Left lung (tissue), 10 donors: ENCODE results near the gene MAB21L2. TPM values are rescaled to one million over a fixed set of nuclear protein-coding genes. Genes with fewer than 3 reads are reported as not detected.
"Not testable (repeated sequence)": the region's sequence is repeated elsewhere in the genome, so short reads cannot be mapped to it uniquely, and the experiment has no call there.

ENCODE experiments used
- ATAC-seq: fragments of 200-7000 bp; cut with Tn5 transposase; one replicate; pipeline ENCODE4 v1.9.1; 2020; ENCODE audit warnings: moderate library complexity
- DNase-seq, 4 donors: peaks; one replicate each; pipeline ENCODE4 v3.0.0-alpha.2; 2013 to 2020
- H3K27ac ChIP-seq, 2 donors: fragments of 200-600 bp; sonication (generic) in 1 of 2; one replicate each; pipeline versions ENCODE4 v1.5.0 to v1.8.0; 2020 to 2021
- H3K27me3 ChIP-seq, 2 donors: fragments of 200-600 bp; sonication (generic) in 1 of 2; one replicate each; pipeline versions ENCODE4 v1.5.0 to v1.8.0; 2020 to 2021
- H3K36me3 ChIP-seq, 2 donors: fragments of 200-600 bp; sonication (generic) in 1 of 2; one replicate each; pipeline versions ENCODE4 v1.5.0 to v1.8.0; 2020 to 2021
- H3K4me1 ChIP-seq, 2 donors: fragments of 200-600 bp; one replicate each; pipeline ENCODE4 v1.8.0; 2021
- H3K4me3 ChIP-seq, 2 donors: fragments of 200-600 bp; sonication (generic) in 1 of 2; one replicate each; pipeline versions ENCODE4 v1.5.0 to v1.8.0; 2020 to 2021; ENCODE audit warnings: mild to moderate bottlenecking in 1 of 2
- H3K9me3 ChIP-seq, 2 donors: fragments of 200-600 bp; sonication (generic) in 1 of 2; one replicate each; pipeline versions ENCODE4 v1.5.0 to v1.8.0; 2020 to 2021
- intact Hi-C, 2 donors: fragments of 100-400 bp; cut with DNase I; formaldehyde crosslinking; loops; one replicate each; pipeline versions ENCODE4 v1.11.2 to v1.14.2; 2022
- polyA plus RNA-seq, 6 donors: library from polyadenylated mRNA; unstranded; fragments of 120-200 nt; gene quantifications; one replicate each; pipeline ENCODE4 v1.2.1, GENCODE V29; 2013; ENCODE audit not compliant: insufficient read length in 6 of 6
- total RNA-seq, 2 donors: library from RNA; stranded (reverse); fragmentation: NEBNext Ultra II Directional; extraction: Animal tissue kit (Norgen Biotek cat#: 25700); gene quantifications; one replicate each; pipeline ENCODE4 v1.2.1, GENCODE V29; 2021
- TF ChIP-seq, protein P1 (sequence below), 2 donors: fragments of 200-600 bp; sonication (generic) in 1 of 2; IDR thresholded peaks; one replicate each; pipeline versions ENCODE4 v1.5.0 to v1.8.0; 2021; ENCODE audit warnings: antibody characterized with exemption in 2 of 2
- donor health status: DM: no; HTN: yes; CAD: no.
- donor health status: DM: no; HTN: no; CAD: no.

The MAB21L2 gene
- total and polyA plus RNA-seq, 8 donors, result 0.06 to 0.07 (median 0.07) TPM; not detected in 5

DNA sequence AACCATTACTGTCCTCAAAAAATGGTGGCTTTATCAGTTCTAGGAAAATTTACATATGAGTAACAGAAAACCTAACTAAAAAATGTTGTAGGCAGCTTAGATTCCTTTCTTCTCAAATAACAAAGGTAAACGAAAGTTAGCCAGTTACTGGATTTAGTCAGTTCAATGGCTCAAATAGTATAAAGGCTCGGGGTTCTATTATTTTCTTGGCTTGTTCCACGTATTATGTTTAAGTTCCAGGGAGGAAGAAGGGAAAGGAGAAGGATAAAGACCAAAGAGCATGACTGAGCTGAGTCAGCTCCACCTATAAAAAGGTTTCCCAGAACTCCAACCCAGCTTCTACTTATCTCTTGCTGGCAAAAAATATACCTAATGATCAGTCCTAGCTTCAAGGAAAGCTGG lies 41.0 kb upstream of the MAB21L2 start:
- Histone ChIP-seq H3K9me3 (peaks cover 0 to 3% of the 10 kb centered on the region in 2 donors), H3K4me3 (no peak overlapping the region), H3K27ac (no peak overlapping the region), H3K27me3 (no peaks in the 10 kb centered on the region), H3K36me3 (no peaks in the 10 kb centered on the region), H3K4me1 (no peaks in the 10 kb centered on the region)
- ATAC-seq (no peak), DNase-seq (no peak)
- TF ChIP-seq, protein P1, sequence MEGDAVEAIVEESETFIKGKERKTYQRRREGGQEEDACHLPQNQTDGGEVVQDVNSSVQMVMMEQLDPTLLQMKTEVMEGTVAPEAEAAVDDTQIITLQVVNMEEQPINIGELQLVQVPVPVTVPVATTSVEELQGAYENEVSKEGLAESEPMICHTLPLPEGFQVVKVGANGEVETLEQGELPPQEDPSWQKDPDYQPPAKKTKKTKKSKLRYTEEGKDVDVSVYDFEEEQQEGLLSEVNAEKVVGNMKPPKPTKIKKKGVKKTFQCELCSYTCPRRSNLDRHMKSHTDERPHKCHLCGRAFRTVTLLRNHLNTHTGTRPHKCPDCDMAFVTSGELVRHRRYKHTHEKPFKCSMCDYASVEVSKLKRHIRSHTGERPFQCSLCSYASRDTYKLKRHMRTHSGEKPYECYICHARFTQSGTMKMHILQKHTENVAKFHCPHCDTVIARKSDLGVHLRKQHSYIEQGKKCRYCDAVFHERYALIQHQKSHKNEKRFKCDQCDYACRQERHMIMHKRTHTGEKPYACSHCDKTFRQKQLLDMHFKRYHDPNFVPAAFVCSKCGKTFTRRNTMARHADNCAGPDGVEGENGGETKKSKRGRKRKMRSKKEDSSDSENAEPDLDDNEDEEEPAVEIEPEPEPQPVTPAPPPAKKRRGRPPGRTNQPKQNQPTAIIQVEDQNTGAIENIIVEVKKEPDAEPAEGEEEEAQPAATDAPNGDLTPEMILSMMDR (IDR thresholded peaks at IDR 0.05), result no peak
- intact Hi-C loops, result no loop called here

DNA sequence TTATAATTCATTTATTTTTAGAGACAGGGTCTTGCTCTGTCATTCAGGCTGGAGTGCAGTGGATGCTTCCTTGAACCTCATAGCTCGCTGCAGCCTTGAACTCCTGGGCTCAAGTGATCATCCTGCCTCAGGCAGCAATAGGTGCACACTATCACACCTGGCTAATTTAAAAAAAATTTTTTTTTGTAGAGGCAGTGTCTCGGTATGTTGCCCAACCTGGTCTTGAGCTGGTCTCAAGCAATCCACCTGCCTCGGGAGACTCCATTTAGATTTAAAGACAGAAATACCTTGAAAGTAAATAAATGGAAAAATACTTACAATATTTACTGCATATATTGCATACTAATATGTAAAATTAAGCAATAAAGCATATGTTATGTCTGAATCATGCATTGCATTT lies 40.3 kb upstream of the MAB21L2 start:
- intact Hi-C loops, result no loop called here
- DNase-seq (no peak), ATAC-seq (no peak)
- Histone ChIP-seq H3K27me3 (no peaks in the 10 kb centered on the region), H3K27ac (no peak overlapping the region), H3K4me3 (no peak overlapping the region), H3K4me1 (no peaks in the 10 kb centered on the region), H3K9me3 (peaks cover 0 to 3% of the 10 kb centered on the region in 2 donors), H3K36me3 (no peaks in the 10 kb centered on the region)
- TF ChIP-seq, protein P1 (IDR thresholded peaks at IDR 0.05), result no peak

DNA sequence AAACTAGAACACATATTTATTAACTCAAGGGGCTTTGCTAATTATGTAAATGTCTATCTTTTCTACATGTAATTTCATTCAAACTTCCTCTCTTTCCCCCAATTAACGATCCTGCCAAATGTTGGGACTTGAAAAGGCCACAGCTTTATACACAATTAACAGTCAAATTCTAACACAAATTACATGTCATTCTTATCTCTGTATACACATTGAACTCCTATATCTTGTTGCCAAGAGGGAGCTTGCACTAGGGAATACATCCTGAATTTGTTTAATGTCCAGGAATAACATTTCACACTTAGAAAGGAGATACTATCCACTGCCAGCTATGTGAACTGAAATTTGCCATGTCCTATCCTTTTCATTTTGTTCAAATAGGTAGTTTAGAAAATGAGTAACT lies 38.9 kb upstream of the MAB21L2 start:
- no peaks in the 10 kb centered on the region for H3K27me3 ChIP-seq
- H3K4me3 ChIP-seq, result no peak overlapping the region
- TF ChIP-seq, protein P1 (IDR thresholded peaks at IDR 0.05), result no peak
- no peaks in the 10 kb centered on the region for H3K36me3 ChIP-seq
- no peaks in the 10 kb centered on the region for H3K9me3 ChIP-seq
- H3K4me1 ChIP-seq, result no peaks in the 10 kb centered on the region
- ATAC-seq (no peak), DNase-seq (peak in 1 of 4 donors; percentile 1)
- H3K27ac ChIP-seq, result no peak overlapping the region
- intact Hi-C loops, result no loop called here

DNA sequence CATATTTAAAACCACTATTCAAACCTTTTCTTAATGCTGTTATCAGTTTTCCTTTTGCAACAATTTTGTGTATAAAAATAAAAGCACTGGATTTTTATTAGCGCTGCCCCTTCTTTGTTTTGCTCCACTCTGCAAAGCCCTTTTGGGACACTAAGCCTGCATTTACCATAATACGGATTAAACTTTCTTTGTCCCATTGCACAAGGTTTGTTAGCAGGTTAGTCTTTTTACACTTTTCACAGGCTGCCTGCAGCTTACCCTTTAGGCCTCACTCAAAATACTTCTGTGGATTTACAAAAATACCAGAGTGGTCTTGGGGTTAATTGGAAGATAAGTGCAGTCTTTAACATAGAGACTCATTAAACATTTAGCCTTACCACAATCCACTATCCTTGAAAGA lies 35.7 kb upstream of the MAB21L2 start:
- Histone ChIP-seq H3K27ac (no peak overlapping the region), H3K27me3 (no peaks in the 10 kb centered on the region), H3K36me3 (no peaks in the 10 kb centered on the region), H3K9me3 (no peaks in the 10 kb centered on the region), H3K4me1 (no peaks in the 10 kb centered on the region), H3K4me3 (no peak overlapping the region)
- TF ChIP-seq, protein P1 (IDR thresholded peaks at IDR 0.05), result no peak
- DNase-seq, result no peak
- intact Hi-C loops, result no loop called here
- ATAC-seq, result no peak

DNA sequence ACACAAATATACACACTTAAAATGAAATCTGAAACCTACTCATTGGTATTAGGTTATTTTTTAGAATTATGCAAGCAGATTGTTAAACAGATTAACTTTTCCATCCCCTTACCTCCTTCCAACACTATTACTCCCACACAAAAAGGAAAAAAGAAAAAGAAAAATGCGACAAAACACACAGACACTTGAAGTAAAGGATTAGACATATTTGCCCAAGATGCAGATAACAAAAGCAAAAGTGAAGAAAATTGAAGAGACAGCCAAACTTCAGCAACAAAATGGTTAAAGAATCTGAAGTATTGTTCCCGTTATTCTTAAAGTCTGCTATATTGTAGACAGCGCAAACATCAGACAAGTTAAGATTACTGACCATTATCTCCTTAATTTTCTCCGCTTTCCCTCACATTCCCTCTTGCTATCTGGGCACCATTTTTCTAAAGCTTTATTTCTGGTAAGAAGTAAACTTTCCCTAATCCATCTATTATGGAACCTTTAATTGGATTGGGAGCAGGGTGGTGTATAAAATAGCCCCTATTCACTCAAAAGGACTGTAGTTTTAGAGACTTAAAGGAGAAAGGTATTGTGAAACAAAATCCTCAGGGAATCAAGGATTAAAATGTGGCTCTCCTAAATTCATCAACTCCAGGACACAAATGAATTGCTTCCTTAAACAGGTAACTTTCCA lies 34.7 kb upstream of the MAB21L2 start:
- H3K4me3 ChIP-seq, result no peak overlapping the region
- no peak overlapping the region for H3K27ac ChIP-seq
- ATAC-seq, result no peak

DNA sequence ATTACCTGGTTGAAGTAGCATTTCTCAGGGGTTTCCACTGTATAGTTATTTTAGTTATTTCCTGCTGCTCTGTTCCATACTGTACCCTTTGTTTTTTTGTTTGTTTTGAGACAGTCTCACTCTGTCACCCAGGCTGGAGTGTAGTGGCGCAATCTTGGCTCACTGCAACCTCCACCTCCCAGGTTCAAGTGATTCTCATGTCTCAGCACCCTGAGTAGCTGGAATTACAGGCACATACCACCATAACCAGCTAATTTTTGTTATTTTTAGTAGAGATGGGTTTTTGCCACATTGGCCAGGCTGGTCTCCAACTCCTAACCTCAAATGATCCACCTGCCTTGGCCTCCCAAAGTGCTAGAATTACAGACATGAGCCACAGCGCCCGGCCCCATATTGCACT lies 24.1 kb upstream of the MAB21L2 start:
- H3K4me3 ChIP-seq, H3K4me1 ChIP-seq, H3K27ac ChIP-seq, intact Hi-C loops, DNase-seq, H3K9me3 ChIP-seq, H3K36me3 ChIP-seq, H3K27me3 ChIP-seq: not testable (repeated sequence)
- peak; percentile 67 for ATAC-seq

More for the DNA sequence above, 34.7 kb upstream of the MAB21L2 start:
- TF ChIP-seq, protein P1 (IDR thresholded peaks at IDR 0.05), result no peak
- Histone ChIP-seq H3K36me3 (no peaks in the 10 kb centered on the region), H3K4me1 (no peaks in the 10 kb centered on the region), H3K27me3 (no peaks in the 10 kb centered on the region), H3K9me3 (no peaks in the 10 kb centered on the region)
- intact Hi-C loops, result no loop called here
- DNase-seq, result no peak
